ENCODE measurements around the gene CIAO3. TPM values are rescaled to one million over a fixed set of nuclear protein-coding genes. Genes with fewer than 3 reads are reported as not detected.
"Not testable (repeated sequence)": the region's sequence is repeated elsewhere in the genome, so short reads cannot be mapped to it uniquely, and the experiment has no call there.

The CIAO3 gene
- total RNA-seq, 1 donor from 2014 or later, result 46.0 TPM

DNA sequence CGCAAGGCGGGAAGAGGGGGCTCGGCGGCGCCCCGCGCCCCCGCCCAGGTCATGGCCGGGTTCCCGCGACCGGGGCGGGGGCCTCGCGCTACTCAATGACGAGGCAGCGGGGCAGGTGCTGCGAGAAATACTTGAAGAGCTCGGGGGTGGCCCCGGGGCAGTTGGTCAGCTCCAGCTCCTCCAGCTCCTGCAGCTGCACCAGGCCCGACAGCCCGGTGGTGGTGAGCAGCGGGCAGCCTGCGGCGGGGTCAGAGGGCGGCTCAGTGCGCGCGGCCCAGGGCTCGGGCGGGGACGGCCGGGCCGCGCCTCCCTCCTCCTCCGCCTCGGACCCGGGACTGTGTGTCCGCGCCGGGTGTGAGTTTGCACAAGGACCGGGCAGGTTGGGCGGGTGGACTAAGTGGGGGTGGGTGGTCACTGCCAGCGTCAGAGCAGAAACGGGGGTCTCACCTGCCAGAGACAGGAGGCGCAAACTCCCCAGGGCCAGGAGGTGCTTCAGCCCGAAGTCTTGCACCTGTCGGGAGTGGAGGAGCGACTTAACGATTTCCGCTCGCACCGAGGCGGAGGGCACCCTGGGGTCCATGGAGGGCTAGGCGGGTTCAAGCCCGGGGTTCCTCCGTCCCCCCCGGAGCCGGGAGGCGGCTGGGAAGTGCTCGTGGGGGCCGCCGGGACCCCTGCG lies 46.5 kb downstream of the CIAO3 start:
- Mint-ChIP-seq H3K4me3 (peak overlapping the region; percentile 28), H3K27me3 (ENCODE audit: low read depth) (peaks cover 80% of the 10 kb centered on the region), H3K27ac (no peak overlapping the region), H3K4me1 (peaks cover 12% of the 10 kb centered on the region), H3K36me3 (no peaks in the 10 kb centered on the region), H3K9me3 (no peaks in the 10 kb centered on the region)
- no peak for TF ChIP-seq CTCF (IDR thresholded peaks at IDR 0.05; ENCODE audit: unreplicated experiment)
- no peak for DNase-seq (ENCODE audit: low spot score in 2 of 2, unreplicated experiment in 2 of 2)

- no peaks in the 10 kb centered on the region for H3K9me3 Mint-ChIP-seq
- no peaks in the 10 kb centered on the region for H3K36me3 Mint-ChIP-seq
- no peak overlapping the region for H3K4me3 Mint-ChIP-seq
- TF ChIP-seq CTCF (IDR thresholded peaks at IDR 0.05; ENCODE audit: unreplicated experiment), result no peak
- DNase-seq (ENCODE audit: low spot score in 2 of 2, unreplicated experiment in 2 of 2), result no peak
- H3K27me3 Mint-ChIP-seq (ENCODE audit: low read depth), result peaks cover 75% of the 10 kb centered on the region
- H3K4me1 Mint-ChIP-seq, result peaks cover 18% of the 10 kb centered on the region
- H3K27ac Mint-ChIP-seq, result no peak overlapping the region
Observed at GRCh38 chr16:693766-694165, 47.0 kb downstream of the CIAO3 start.

DNA sequence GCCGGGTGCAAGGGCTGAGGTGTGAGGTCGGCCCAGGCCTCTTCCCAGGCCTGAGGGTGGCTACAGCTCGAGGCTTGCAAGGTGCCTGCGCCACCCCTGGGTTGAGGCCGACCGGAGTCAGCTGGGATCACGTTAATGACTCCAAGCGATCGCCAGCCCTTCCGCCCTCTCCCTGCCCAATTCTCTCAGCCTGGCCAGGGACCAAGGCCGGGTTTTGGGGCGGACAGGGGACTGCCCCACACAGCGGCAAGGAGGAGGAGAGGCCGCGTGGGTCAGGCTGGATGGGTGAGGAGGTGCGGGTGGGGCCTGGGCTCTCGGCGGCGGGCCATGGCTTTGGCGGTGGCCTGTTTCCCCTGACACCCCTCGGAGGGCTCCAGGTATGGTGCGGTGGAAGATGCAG lies 47.4 kb downstream of the CIAO3 start:
- H3K4me3 Mint-ChIP-seq, result no peak overlapping the region
- peaks cover 20% of the 10 kb centered on the region for H3K4me1 Mint-ChIP-seq
- peaks cover 71% of the 10 kb centered on the region for H3K27me3 Mint-ChIP-seq (ENCODE audit: low read depth)
- H3K9me3 Mint-ChIP-seq, result no peaks in the 10 kb centered on the region
- DNase-seq (ENCODE audit: low spot score in 2 of 2, unreplicated experiment in 2 of 2), result no peak
- no peak overlapping the region for H3K27ac Mint-ChIP-seq
- no peak for TF ChIP-seq CTCF (IDR thresholded peaks at IDR 0.05; ENCODE audit: unreplicated experiment)
- H3K36me3 Mint-ChIP-seq, result no peaks in the 10 kb centered on the region

- TF ChIP-seq CTCF (IDR thresholded peaks at IDR 0.05; ENCODE audit: unreplicated experiment), result no peak
- no peak for DNase-seq (ENCODE audit: low spot score in 2 of 2, unreplicated experiment in 2 of 2)
- H3K9me3 Mint-ChIP-seq, result no peaks in the 10 kb centered on the region
- H3K27ac Mint-ChIP-seq, result no peak overlapping the region
- H3K36me3 Mint-ChIP-seq, result no peaks in the 10 kb centered on the region
- peaks cover 62% of the 10 kb centered on the region for H3K27me3 Mint-ChIP-seq (ENCODE audit: low read depth)
- peaks cover 20% of the 10 kb centered on the region for H3K4me1 Mint-ChIP-seq
- peak overlapping the region; percentile 6 for H3K4me3 Mint-ChIP-seq
Observed at GRCh38 chr16:692356-693108, 48.3 kb downstream of the CIAO3 start.

GRCh38 chr16:691242-691641 lies 49.6 kb downstream of the CIAO3 start:
- DNase-seq (ENCODE audit: low spot score in 2 of 2, unreplicated experiment in 2 of 2); H3K9me3 Mint-ChIP-seq; H3K36me3 Mint-ChIP-seq; H3K27ac Mint-ChIP-seq: not testable (repeated sequence)
- Mint-ChIP-seq H3K4me3 (peak overlapping the region; percentile 89), H3K27me3 (ENCODE audit: low read depth) (peaks cover 51% of the 10 kb centered on the region), H3K4me1 (peaks cover 20% of the 10 kb centered on the region)

DNA sequence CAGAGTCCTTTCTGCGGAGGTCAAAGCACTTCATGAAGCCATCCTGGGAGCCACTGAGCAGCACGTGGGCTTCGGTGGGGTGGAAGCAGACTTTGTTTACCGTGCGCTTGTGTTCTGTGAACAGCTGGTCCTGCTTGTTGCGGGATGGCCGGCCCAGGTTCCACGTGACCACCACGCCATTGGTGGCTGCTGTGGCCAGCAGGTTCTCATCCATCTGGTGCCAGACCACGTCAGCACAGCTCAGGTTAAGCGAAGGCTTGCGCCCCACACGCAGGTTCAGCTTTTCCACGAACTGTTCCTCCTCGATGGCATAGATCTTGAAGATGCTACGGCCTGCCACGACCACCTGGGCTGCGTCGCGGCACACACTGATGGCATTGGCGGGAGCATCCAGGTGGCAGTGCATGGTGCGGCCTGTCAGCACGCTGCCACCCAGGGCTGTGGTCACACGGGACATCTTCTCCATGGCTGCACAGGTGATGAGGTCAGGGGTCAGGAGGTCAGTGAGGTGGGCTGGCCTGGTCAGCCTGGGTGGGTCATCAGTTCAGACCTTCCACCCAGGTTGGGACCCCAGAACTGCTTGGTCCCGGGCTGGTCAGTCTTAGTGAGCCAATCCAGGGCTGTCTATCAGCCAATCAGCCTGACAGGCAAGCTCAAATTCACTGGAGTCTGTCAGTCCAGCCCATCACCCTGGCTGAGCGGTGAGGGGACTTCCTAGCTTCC lies 51.5 kb downstream of the CIAO3 start:
- peak overlapping the region; percentile 89 for H3K4me3 Mint-ChIP-seq
- no peak overlapping the region for H3K27ac Mint-ChIP-seq
- no peak for TF ChIP-seq CTCF (IDR thresholded peaks at IDR 0.05; ENCODE audit: unreplicated experiment)

More for the DNA sequence above, 51.5 kb downstream of the CIAO3 start:
- H3K36me3 Mint-ChIP-seq, result peaks cover 2% of the 10 kb centered on the region
- H3K27me3 Mint-ChIP-seq (ENCODE audit: low read depth), result peaks cover 35% of the 10 kb centered on the region
- no peaks in the 10 kb centered on the region for H3K9me3 Mint-ChIP-seq
- no peak for DNase-seq (ENCODE audit: low spot score in 2 of 2, unreplicated experiment in 2 of 2)
- H3K4me1 Mint-ChIP-seq, result peaks cover 17% of the 10 kb centered on the region

Data from mesothelial cell of epicardium (in vitro differentiated cells).